GM12875 (cell line): Measurements from ENCODE around the gene AATK.
"Not testable (repeated sequence)": the region's sequence is repeated elsewhere in the genome, so short reads cannot be mapped to it uniquely, and the experiment has no call there.

Experiments
- H3K4me3 ChIP-seq: one replicate; pipeline ENCODE4 v1.5.1; 2011; ENCODE audit warnings: low read depth, low read length, control low read depth
- TF ChIP-seq, protein P1 (sequence below): IDR thresholded peaks from 2 replicates; pipeline ENCODE4 v1.5.1; 2011; ENCODE audit warnings: low read depth, mild to moderate bottlenecking, control low read depth, inconsistent platforms, low read length, moderate library complexity, borderline replicate concordance; ENCODE audit not compliant: insufficient read depth

AATK gene

DNA sequence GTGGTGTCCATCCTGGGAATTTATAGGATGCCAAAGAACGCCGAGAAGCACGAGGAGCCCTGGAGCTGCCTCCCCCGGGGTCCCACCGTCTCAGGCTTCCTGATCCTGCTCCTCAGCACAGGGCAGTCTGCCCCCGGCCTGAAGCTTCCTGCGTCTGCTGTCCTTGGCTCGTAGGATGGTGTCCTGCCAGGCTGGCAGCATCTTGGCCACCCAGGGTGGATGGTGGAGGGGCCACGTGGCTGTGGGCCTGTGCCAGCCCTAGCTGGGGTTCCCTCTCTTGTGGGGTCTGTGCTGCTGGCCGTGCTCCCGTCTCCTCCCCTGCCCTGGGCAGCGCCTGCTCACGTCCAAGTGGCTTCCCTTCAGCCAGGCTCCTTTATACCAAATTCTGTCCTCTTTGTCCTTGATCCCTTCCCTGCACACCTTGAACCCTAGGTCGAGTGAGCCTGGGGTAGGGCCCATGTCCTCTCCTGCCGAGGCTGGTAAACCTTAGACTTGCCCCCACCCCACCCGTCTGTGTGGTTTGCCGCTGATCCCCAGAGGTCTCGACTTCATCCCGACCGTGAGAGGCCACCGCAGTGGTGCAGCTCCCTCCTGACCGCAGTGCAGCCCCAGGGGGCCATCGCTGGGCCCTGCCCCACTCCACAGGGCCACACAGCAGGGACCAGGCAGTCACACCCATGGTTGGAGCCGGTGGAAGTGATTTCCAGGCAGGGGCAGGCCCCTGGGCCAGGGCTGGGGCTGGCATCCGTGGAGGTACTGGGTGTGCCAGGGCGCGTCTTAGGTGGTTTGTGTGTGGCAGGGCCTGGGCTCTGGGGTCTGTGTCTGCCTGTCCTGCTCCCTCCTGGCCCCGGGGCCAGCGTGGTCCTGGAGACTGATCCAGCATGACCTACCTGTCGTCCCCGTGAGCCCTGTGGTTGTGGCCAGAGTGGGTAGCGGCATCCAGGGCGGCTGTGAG, 84.5 kb downstream of the AATK start:
- TF ChIP-seq, protein P1, sequence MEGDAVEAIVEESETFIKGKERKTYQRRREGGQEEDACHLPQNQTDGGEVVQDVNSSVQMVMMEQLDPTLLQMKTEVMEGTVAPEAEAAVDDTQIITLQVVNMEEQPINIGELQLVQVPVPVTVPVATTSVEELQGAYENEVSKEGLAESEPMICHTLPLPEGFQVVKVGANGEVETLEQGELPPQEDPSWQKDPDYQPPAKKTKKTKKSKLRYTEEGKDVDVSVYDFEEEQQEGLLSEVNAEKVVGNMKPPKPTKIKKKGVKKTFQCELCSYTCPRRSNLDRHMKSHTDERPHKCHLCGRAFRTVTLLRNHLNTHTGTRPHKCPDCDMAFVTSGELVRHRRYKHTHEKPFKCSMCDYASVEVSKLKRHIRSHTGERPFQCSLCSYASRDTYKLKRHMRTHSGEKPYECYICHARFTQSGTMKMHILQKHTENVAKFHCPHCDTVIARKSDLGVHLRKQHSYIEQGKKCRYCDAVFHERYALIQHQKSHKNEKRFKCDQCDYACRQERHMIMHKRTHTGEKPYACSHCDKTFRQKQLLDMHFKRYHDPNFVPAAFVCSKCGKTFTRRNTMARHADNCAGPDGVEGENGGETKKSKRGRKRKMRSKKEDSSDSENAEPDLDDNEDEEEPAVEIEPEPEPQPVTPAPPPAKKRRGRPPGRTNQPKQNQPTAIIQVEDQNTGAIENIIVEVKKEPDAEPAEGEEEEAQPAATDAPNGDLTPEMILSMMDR: no peak
- H3K4me3 ChIP-seq: no peak overlapping the region

DNA sequence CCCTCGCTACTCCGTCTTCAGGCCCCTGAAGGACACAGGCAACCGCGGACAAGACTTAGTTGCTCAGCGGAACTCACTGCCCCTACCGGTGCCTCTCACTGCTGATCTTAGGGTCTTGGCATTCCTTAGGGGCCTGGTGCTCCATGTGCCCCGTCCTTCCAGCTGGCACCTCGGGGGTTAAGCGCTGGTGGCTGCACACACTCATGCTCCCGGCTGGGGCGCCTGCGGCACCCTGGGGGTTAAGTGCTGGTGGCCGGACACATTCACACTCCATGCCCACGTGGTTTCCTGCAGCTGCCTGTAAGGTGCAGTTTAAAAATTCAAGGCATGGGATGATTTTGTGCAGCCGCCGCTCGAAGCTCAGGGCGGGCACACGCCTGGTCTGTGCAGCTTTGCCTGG, 86.0 kb downstream of the AATK start:
- TF ChIP-seq, protein P1: no peak
- no peak overlapping the region for H3K4me3 ChIP-seq

DNA sequence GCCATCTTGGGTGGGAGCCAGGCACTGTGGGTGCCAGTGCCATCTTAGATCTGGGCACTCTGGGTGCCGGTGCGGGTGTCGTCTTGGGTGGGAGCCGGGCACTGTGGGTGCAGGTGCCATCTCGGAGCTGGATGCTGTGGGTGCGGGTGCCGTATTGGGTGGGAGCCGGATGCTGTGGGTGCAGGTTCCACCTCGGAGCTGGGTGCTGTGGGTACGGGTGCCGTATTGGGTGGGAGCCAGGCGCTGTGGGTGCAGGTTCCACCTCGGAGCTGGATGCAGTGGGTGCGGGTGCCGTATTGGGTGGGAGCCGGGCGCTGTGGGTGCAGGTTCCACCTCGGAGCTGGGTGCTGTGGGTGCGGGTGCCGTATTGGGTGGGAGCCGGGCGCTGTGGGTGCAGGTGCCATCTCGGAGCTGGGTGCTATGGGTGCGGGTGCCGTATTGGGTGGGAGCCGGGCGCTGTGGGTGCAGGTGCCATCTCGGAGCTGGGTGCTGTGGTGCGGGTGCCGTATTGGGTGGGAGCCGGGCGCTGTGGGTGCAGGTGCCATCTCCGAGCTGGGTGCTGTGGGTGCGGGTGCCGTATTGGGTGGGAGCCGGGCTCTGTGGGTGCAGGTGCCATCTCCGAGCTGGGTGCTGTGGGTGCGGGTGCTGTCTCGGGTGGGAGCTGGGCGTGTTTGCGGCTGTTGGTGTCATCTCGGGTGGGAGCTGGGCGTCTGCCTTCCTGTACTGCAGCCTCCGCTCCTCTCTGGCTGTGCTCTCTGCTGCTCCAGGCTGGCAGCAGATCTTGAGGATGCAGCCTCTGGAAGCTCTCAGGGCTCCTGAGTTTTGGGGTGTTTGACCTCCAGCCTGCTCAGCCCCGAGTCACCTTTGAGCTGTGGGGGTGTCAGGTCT, 87.8 kb downstream of the AATK start:
- H3K4me3 ChIP-seq: not testable (repeated sequence)

GRCh38 chr17:81076141-81076679, 89.8 kb downstream of the AATK start:
- TF ChIP-seq, protein P1: no peak
- H3K4me3 ChIP-seq: no peak overlapping the region

DNA sequence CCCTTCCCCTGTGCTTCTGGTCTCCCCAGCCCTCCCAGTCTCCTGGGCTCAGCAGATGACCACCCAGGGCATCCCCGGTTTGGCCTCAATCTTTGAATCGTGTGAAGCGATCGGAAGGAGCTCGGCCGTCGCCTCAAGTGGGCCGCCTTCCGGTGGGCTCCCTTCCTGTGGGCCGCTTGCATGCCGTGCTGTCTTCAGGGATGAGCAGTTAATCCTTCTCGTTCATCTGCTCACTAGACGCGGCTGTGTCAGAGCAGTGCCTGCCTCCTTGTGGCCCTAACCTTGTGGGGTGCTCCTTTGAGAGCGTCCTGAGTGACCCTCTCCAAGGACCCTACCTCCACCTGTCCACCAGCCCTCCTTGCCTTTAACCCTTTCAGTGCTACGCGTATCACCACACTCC, 90.7 kb downstream of the AATK start:
- H3K4me3 ChIP-seq: no peak overlapping the region
- TF ChIP-seq, protein P1: no peak

GRCh38 chr17:81074875-81075274, 91.1 kb downstream of the AATK start:
- H3K4me3 ChIP-seq: no peak overlapping the region
- TF ChIP-seq, protein P1: no peak

DNA sequence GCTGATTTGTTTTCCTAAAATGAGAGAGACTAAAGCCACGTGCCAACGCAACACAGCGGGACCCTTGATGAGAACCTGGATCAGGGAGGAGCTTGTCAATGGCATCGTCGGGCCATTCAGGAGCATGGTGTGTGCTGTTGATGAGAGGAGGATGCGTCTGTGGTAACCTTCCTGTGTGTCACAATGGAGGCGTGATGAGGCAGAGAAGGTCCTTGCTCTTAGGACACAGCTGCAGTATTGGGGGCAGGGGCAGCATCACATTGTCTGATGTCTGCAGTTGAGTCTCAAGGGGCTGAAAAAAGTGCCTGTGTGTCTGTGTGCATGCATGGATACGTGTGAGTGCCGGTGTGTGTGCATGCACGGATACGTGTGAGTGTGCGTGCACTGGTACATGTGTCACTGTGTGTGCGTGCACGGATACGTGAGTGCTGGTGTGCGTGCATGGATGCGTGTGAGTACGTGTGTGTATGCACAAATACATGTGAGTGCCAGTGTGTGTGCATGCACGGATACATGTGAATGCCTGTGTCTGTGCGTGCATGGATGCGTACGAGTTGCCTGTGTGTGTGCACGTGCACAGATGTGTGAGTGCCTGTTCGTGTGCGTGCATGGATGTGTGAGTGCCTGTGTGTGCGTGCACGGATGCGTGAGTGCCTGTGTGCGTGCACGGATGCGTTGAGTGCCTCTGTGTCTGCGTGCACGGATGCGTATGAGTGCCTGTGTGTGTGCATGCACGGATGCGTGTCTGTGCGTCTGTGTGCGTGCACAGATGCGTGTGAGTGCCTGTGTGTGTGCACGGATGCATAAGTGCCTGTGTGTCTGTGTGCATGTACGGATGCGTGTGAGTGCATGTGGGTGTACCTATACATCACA, 91.8 kb downstream of the AATK start:
- TF ChIP-seq, protein P1: no peak
- no peak overlapping the region for H3K4me3 ChIP-seq
